ENCODE measurements around the gene CEACAM20. TPM values are rescaled to one million over a fixed set of nuclear protein-coding genes. Genes with fewer than 3 reads are reported as not detected.
"Not testable (repeated sequence)": the region's sequence is repeated elsewhere in the genome, so short reads cannot be mapped to it uniquely, and the experiment has no call there.

The CEACAM20 gene
- total RNA-seq, 1 donor from 2014 or later, result not detected

GRCh38 chr19:44554641-44555246 lies 25.3 kb upstream of the CEACAM20 start:
- Mint-ChIP-seq H3K9me3 (ENCODE audit: low read depth) (no peaks in the 10 kb centered on the region), H3K4me1 (ENCODE audit: low read depth) (peaks cover 5% of the 10 kb centered on the region), H3K27ac (ENCODE audit: unreplicated experiment) (no peak overlapping the region), H3K4me3 (ENCODE audit: unreplicated experiment) (no peak overlapping the region), H3K36me3 (ENCODE audit: low read depth) (no peaks in the 10 kb centered on the region), H3K27me3 (ENCODE audit: low read depth) (peaks cover 12% of the 10 kb centered on the region)
- no peak for DNase-seq (ENCODE audit: low spot score)
- TF ChIP-seq, protein P1, sequence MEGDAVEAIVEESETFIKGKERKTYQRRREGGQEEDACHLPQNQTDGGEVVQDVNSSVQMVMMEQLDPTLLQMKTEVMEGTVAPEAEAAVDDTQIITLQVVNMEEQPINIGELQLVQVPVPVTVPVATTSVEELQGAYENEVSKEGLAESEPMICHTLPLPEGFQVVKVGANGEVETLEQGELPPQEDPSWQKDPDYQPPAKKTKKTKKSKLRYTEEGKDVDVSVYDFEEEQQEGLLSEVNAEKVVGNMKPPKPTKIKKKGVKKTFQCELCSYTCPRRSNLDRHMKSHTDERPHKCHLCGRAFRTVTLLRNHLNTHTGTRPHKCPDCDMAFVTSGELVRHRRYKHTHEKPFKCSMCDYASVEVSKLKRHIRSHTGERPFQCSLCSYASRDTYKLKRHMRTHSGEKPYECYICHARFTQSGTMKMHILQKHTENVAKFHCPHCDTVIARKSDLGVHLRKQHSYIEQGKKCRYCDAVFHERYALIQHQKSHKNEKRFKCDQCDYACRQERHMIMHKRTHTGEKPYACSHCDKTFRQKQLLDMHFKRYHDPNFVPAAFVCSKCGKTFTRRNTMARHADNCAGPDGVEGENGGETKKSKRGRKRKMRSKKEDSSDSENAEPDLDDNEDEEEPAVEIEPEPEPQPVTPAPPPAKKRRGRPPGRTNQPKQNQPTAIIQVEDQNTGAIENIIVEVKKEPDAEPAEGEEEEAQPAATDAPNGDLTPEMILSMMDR (IDR thresholded peaks at IDR 0.05), result no peak

DNA sequence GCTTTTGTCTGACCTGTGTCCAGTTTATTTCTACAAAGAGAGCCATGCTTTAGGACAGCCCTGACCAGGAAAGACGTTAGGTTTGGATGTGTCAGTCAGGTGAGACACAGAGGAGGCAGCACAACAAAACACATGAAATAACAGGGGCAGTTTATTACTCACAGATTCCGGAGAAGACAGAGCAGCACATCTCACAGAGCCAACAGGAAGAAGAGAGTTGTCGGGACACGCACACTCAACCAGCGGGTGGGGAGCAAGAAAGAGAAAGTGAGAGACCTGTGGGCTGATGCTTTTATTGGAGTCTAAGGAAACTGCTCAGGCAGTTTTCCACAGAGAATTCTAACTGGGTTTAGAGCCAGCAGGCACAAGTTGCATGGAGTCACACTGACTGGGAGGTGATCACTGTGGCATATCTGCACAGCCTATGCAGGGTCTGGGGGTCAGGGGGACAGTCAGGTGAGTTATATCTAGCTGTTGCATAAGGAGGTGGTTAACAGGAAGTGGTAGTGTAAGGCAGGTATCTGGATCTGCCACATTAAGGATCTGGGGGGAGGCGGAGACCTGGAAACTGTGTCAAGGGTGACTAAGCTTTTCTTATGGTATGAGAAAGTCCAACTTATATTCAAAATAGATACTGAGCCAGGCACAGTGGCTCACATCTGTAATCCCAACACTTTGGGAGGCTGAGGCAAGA lies 24.1 kb upstream of the CEACAM20 start:
- Mint-ChIP-seq H3K27me3 (ENCODE audit: low read depth) (peaks cover 10% of the 10 kb centered on the region), H3K36me3 (ENCODE audit: low read depth) (no peaks in the 10 kb centered on the region), H3K4me1 (ENCODE audit: low read depth) (peaks cover 5% of the 10 kb centered on the region), H3K27ac (ENCODE audit: unreplicated experiment) (no peak overlapping the region), H3K4me3 (ENCODE audit: unreplicated experiment) (no peak overlapping the region), H3K9me3 (ENCODE audit: low read depth) (no peaks in the 10 kb centered on the region)
- TF ChIP-seq, protein P1 (IDR thresholded peaks at IDR 0.05), result no peak
- DNase-seq (ENCODE audit: low spot score), result no peak

- Mint-ChIP-seq H3K4me3 (ENCODE audit: unreplicated experiment) (no peak overlapping the region), H3K27ac (ENCODE audit: unreplicated experiment) (no peak overlapping the region), H3K9me3 (ENCODE audit: low read depth) (no peaks in the 10 kb centered on the region), H3K4me1 (ENCODE audit: low read depth) (peaks cover 5% of the 10 kb centered on the region), H3K27me3 (ENCODE audit: low read depth) (peaks cover 14% of the 10 kb centered on the region), H3K36me3 (ENCODE audit: low read depth) (no peaks in the 10 kb centered on the region)
- DNase-seq (ENCODE audit: low spot score), result no peak
- TF ChIP-seq, protein P1 (IDR thresholded peaks at IDR 0.05), result peak; percentile 62
Measured at GRCh38 chr19:44552324-44552723, 22.8 kb upstream of the CEACAM20 start.

DNA sequence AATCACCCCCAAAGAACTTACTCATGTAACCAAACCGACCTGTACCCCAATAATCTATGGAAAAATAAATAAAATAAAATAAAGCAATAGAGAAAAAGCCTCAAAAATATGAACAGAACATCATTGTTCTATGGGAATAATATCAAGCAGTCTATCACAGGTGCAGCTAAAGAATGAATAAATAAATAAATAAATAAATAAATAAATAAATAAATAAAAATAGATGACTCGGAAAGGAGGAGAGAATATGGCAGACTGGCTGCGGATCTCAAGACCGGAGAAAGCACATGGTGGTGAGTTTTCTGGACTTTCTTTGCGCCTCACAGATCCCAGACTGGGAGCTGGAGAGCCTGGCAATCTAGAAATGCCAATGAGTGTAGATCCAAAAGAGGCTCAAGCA lies 22.4 kb upstream of the CEACAM20 start:
- peaks cover 18% of the 10 kb centered on the region for H3K27me3 Mint-ChIP-seq (ENCODE audit: low read depth)
- no peak overlapping the region for H3K4me3 Mint-ChIP-seq (ENCODE audit: unreplicated experiment)

GRCh38 chr19:44550976-44551375 lies 21.5 kb upstream of the CEACAM20 start:
- not testable (repeated sequence) for H3K4me3 Mint-ChIP-seq (ENCODE audit: unreplicated experiment); H3K36me3 Mint-ChIP-seq (ENCODE audit: low read depth); H3K9me3 Mint-ChIP-seq (ENCODE audit: low read depth); H3K4me1 Mint-ChIP-seq (ENCODE audit: low read depth); H3K27ac Mint-ChIP-seq (ENCODE audit: unreplicated experiment); DNase-seq (ENCODE audit: low spot score)
- peaks cover 13% of the 10 kb centered on the region for H3K27me3 Mint-ChIP-seq (ENCODE audit: low read depth)

More for the DNA sequence above, 22.4 kb upstream of the CEACAM20 start:
- no peak for DNase-seq (ENCODE audit: low spot score)
- TF ChIP-seq, protein P1 (IDR thresholded peaks at IDR 0.05), result no peak
- H3K36me3 Mint-ChIP-seq (ENCODE audit: low read depth), result no peaks in the 10 kb centered on the region
- no peak overlapping the region for H3K27ac Mint-ChIP-seq (ENCODE audit: unreplicated experiment)
- peaks cover 5% of the 10 kb centered on the region for H3K4me1 Mint-ChIP-seq (ENCODE audit: low read depth)
- no peaks in the 10 kb centered on the region for H3K9me3 Mint-ChIP-seq (ENCODE audit: low read depth)
